Liver (tissue), 9 donors: ENCODE results near the gene NUP50. TPM values are rescaled to one million over a fixed set of nuclear protein-coding genes. Genes with fewer than 3 reads are reported as not detected.

Experiments
- DNase-seq: peaks from one replicate; pipeline ENCODE4 v3.0.0-alpha.2; 2017; ENCODE audit warnings: low spot score
- H3K27ac ChIP-seq, 2 donors: one replicate each; pipeline ENCODE4 v1.7.0; 2013; ENCODE audit warnings: inconsistent platforms in 2 of 2, low read length in 2 of 2, control low read depth in 1 of 2, low read depth in 1 of 2, mild to moderate bottlenecking in 1 of 2
- H3K27me3 ChIP-seq, 4 donors: one replicate each; pipeline versions ENCODE4 v1.6.1 to v1.7.0; 2013; ENCODE audit warnings: low read length in 3 of 4, inconsistent platforms in 1 of 4, mild to moderate bottlenecking in 1 of 4, moderate library complexity in 1 of 4; ENCODE audit not compliant: control insufficient read depth in 4 of 4, insufficient read depth in 4 of 4
- H3K36me3 ChIP-seq, 4 donors: one replicate each; pipeline versions ENCODE4 v1.6.1 to v1.7.0; 2013; ENCODE audit warnings: low read length in 3 of 4, mild to moderate bottlenecking in 3 of 4, low read depth in 1 of 4, moderate library complexity in 1 of 4; ENCODE audit not compliant: control insufficient read depth in 4 of 4, insufficient read depth in 3 of 4
- H3K4me1 ChIP-seq, 4 donors: one replicate each; pipeline versions ENCODE4 v1.6.1 to v1.7.0; 2013; ENCODE audit warnings: low read length in 3 of 4, mild to moderate bottlenecking in 3 of 4, moderate library complexity in 1 of 4; ENCODE audit not compliant: control insufficient read depth in 4 of 4, insufficient read depth in 4 of 4
- H3K4me3 ChIP-seq, 3 donors: one replicate each; pipeline versions ENCODE4 v1.6.1 to v1.7.0; 2013; ENCODE audit warnings: low read length in 3 of 3, control low read depth in 1 of 3, low read depth in 1 of 3, mild to moderate bottlenecking in 1 of 3
- H3K9ac ChIP-seq, 2 donors: one replicate each; pipeline ENCODE4 v1.7.0; 2013; ENCODE audit warnings: low read length in 2 of 2, mild to moderate bottlenecking in 2 of 2, moderate library complexity in 2 of 2, control low read depth in 1 of 2, low read depth in 1 of 2
- H3K9me3 ChIP-seq, 4 donors: one replicate each; pipeline versions ENCODE4 v1.6.1 to v1.7.0; 2013; ENCODE audit warnings: low read length in 3 of 4; ENCODE audit not compliant: control insufficient read depth in 4 of 4
- ATF3 ChIP-seq: IDR thresholded peaks from 2 replicates; pipeline ENCODE4 v1.6.1; 2016; ENCODE audit warnings: antibody characterized with exemption
- CTCF ChIP-seq: fragments of 150-350 bp; IDR thresholded peaks from 2 replicates; pipeline ENCODE4 v1.5.1; 2017; ENCODE audit warnings: improper control_type of control experiment, low read depth, low read length; ENCODE audit not compliant: missing input control
- FOXA2 ChIP-seq: IDR thresholded peaks from 2 replicates; pipeline ENCODE4 v1.6.1; 2016; ENCODE audit warnings: antibody characterized with exemption
- HNF4G ChIP-seq: IDR thresholded peaks from 2 replicates; pipeline ENCODE4 v1.6.1; 2016; ENCODE audit warnings: antibody characterized with exemption
- RAD21 ChIP-seq, 2 donors: IDR thresholded peaks; 2 replicates each; pipeline ENCODE4 v1.6.1; 2016; ENCODE audit warnings: antibody characterized with exemption in 2 of 2, mild to moderate bottlenecking in 2 of 2
- YY1 ChIP-seq: IDR thresholded peaks from 2 replicates; pipeline ENCODE4 v1.6.1; 2016; ENCODE audit warnings: antibody characterized with exemption, mild to moderate bottlenecking
- ZBTB33 ChIP-seq: IDR thresholded peaks from 2 replicates; pipeline ENCODE4 v1.6.1; 2016; ENCODE audit warnings: antibody characterized with exemption
- WGBS: extraction: QIAGEN DNeasy Blood & Tissue Kit; methylation state at CpG from one replicate; pipeline ENCODE4 v1.1.7; 2013; 5-methylcytosine and 5-hydroxymethylcytosine counted together
- polyA plus RNA-seq, 2 donors: library from polyadenylated mRNA; stranded (reverse) in 1 of 2; unstranded in 1 of 2; fragments of 200-250 nt in 1 of 2; fragments of >200 nt in 1 of 2; fragmentation: Nextera tagmentation in 1 of 2; extraction: Ambion mirVana in 1 of 2; gene quantifications; one replicate each; pipeline versions ENCODE4 v1.2.1 to v1.2.3, GENCODE V29; 2013 to 2015
- total RNA-seq, 2 donors: library from RNA; depleted of rRNA; stranded (reverse); fragments of >200 nt; gene quantifications; one replicate each; pipeline ENCODE4 v1.2.3, GENCODE V29; 2014
- TF ChIP-seq, protein P1 (sequence below): IDR thresholded peaks from 2 replicates; pipeline ENCODE4 v1.6.1; 2016; ENCODE audit warnings: antibody characterized with exemption
- TF ChIP-seq, protein P2 (sequence below): IDR thresholded peaks from 2 replicates; pipeline ENCODE4 v1.6.1; 2016; ENCODE audit warnings: antibody characterized with exemption, mild to moderate bottlenecking
- donor health status: healthy.
- donor health status: healthy.
- donor health status: healthy.
- donor health status: healthy.
- donor health status: healthy.

Gene NUP50
- total and polyA plus RNA-seq, 4 donors = 8.7 to 48.2 (median 24.8) TPM

- Histone ChIP-seq H3K4me1 (peaks cover 7 to 30% (median 15%) of the 10 kb centered on the region in 4 donors), H3K27me3 (no peaks in the 10 kb centered on the region), H3K4me3 (no peak overlapping the region), H3K27ac (no peak overlapping the region), H3K36me3 (no peaks in the 10 kb centered on the region), H3K9me3 (no peaks in the 10 kb centered on the region), H3K9ac (no peak overlapping the region)
- no peak for TF ChIP-seq FOXA2
- TF ChIP-seq HNF4G = no peak
- no peak for TF ChIP-seq RAD21 (IDR thresholded peaks at IDR 0.05)
- no peak for DNase-seq
- 97% methylated on average over 10 of the region's 10 CpGs for WGBS
These were observed 69.7 kb downstream of the NUP50 start for GRCh38 chr22:45233386-45233785.

- no peak overlapping the region for H3K27ac ChIP-seq
- H3K4me3 ChIP-seq = no peak overlapping the region
- H3K27me3 ChIP-seq = no peaks in the 10 kb centered on the region
- no peak for DNase-seq
- peaks cover 7 to 31% (median 15%) of the 10 kb centered on the region in 4 donors for H3K4me1 ChIP-seq
- TF ChIP-seq ZBTB33 (no peak), ATF3 (no peak), CTCF (no peak), FOXA2 (no peak), YY1 (no peak)
- TF ChIP-seq, protein P1, sequence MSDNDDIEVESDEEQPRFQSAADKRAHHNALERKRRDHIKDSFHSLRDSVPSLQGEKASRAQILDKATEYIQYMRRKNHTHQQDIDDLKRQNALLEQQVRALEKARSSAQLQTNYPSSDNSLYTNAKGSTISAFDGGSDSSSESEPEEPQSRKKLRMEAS = no peak
- TF ChIP-seq, protein P2, sequence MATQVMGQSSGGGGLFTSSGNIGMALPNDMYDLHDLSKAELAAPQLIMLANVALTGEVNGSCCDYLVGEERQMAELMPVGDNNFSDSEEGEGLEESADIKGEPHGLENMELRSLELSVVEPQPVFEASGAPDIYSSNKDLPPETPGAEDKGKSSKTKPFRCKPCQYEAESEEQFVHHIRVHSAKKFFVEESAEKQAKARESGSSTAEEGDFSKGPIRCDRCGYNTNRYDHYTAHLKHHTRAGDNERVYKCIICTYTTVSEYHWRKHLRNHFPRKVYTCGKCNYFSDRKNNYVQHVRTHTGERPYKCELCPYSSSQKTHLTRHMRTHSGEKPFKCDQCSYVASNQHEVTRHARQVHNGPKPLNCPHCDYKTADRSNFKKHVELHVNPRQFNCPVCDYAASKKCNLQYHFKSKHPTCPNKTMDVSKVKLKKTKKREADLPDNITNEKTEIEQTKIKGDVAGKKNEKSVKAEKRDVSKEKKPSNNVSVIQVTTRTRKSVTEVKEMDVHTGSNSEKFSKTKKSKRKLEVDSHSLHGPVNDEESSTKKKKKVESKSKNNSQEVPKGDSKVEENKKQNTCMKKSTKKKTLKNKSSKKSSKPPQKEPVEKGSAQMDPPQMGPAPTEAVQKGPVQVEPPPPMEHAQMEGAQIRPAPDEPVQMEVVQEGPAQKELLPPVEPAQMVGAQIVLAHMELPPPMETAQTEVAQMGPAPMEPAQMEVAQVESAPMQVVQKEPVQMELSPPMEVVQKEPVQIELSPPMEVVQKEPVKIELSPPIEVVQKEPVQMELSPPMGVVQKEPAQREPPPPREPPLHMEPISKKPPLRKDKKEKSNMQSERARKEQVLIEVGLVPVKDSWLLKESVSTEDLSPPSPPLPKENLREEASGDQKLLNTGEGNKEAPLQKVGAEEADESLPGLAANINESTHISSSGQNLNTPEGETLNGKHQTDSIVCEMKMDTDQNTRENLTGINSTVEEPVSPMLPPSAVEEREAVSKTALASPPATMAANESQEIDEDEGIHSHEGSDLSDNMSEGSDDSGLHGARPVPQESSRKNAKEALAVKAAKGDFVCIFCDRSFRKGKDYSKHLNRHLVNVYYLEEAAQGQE = no peak
- 89% methylated on average over 10 of the region's 10 CpGs for WGBS
- H3K9me3 ChIP-seq = no peaks in the 10 kb centered on the region
- no peak overlapping the region for H3K9ac ChIP-seq
- no peaks in the 10 kb centered on the region for H3K36me3 ChIP-seq
These were observed 70.1 kb downstream of the NUP50 start for GRCh38 chr22:45233827-45234226.
